K562 (cell line): ENCODE results near the gene IL17RC. TPM values are rescaled to one million over a fixed set of nuclear protein-coding genes. Genes with fewer than 3 reads are reported as not detected.

Experiments used
- CREB3 ChIP-seq: fragments of 450-650 bp; conservative IDR thresholded peaks from 2 replicates; pipeline ENCODE4 v1.6.1; 2016; ENCODE audit warnings: missing genetic modification characterization, low read depth, mild to moderate bottlenecking, missing compliant biosample characterization, moderate library complexity
- DPF2 ChIP-seq: fragments of 450-650 bp; IDR thresholded peaks from 2 replicates; pipeline ENCODE4 v1.6.1; 2016
- KDM2B ChIP-seq: fragments of 250-450 bp; sonication (Bioruptor Pico); IDR thresholded peaks from 2 replicates; pipeline ENCODE4 v1.8.0; 2021; ENCODE audit warnings: mild to moderate bottlenecking, moderate library complexity
- MED1 ChIP-seq: sonication (generic); formaldehyde crosslinking; IDR thresholded peaks from 2 replicates; pipeline ENCODE4 v1.8.1; 2023; ENCODE audit warnings: missing genetic modification reagents, borderline replicate concordance
- NCOA2 ChIP-seq, 2 experiments: fragments of 450-650 bp; IDR thresholded peaks; 2 replicates each; pipeline ENCODE4 v1.6.1; 2018; ENCODE audit warnings: mild to moderate bottlenecking in 2 of 2, moderate library complexity in 1 of 2; ENCODE audit not compliant: partially characterized antibody in 2 of 2
- NFE2 ChIP-seq: IDR thresholded peaks from 2 replicates; pipeline ENCODE4 v1.6.1; 2014; ENCODE audit warnings: antibody characterized with exemption, low read depth
- RFX1 ChIP-seq: fragments of 450-650 bp; IDR thresholded peaks from 2 replicates; pipeline ENCODE4 v1.6.1; 2016; ENCODE audit warnings: mild to moderate bottlenecking, moderate library complexity
- SAFB2 ChIP-seq: fragments of 200-400 bp; formaldehyde crosslinking; IDR thresholded peaks from 2 replicates; pipeline ENCODE4 v1.6.1; 2018; ENCODE audit warnings: borderline replicate concordance, low read length, low read depth, moderate library complexity; ENCODE audit not compliant: severe bottlenecking
- SMARCA5 ChIP-seq: fragments of 450-650 bp; IDR thresholded peaks from 2 replicates; pipeline ENCODE4 v1.6.1; 2016
- SNRNP70 ChIP-seq: fragments of 200-400 bp; formaldehyde crosslinking; optimal IDR thresholded peaks from 2 replicates; pipeline ENCODE3; 2017; ENCODE audit warnings: low read depth, low read length
- TAL1 ChIP-seq: fragments of 450-650 bp; IDR thresholded peaks from 2 replicates; pipeline ENCODE4 v1.6.1; 2016; ENCODE audit warnings: mild to moderate bottlenecking
- TFAM ChIP-seq: fragments of 250-450 bp; sonication (Bioruptor Pico); conservative IDR thresholded peaks from 2 replicates; pipeline ENCODE4 v1.5.0; 2021; ENCODE audit warnings: mild to moderate bottlenecking, moderate library complexity
- ZFPM2 ChIP-seq: fragments of 250-450 bp; sonication (Bioruptor Pico); IDR thresholded peaks from 2 replicates; pipeline ENCODE4 v1.5.1; 2022; ENCODE audit warnings: mild to moderate bottlenecking
- ZNF274 ChIP-seq: IDR thresholded peaks from 2 replicates; pipeline ENCODE4 v1.6.1; 2011; ENCODE audit warnings: low read depth, mild to moderate bottlenecking, low read length, moderate library complexity, borderline replicate concordance
- ZNF280B ChIP-seq: fragments of 250-450 bp; sonication (Bioruptor Pico); IDR thresholded peaks from 2 replicates; pipeline ENCODE4 v1.5.1; 2021; ENCODE audit warnings: mild to moderate bottlenecking
- ZNF57 ChIP-seq: fragments of 450-650 bp; formaldehyde crosslinking; IDR thresholded peaks from 2 replicates; pipeline ENCODE4 v1.4.0; 2020; ENCODE audit warnings: mild to moderate bottlenecking, moderate library complexity
- ZNF695 ChIP-seq: fragments of 450-650 bp; formaldehyde crosslinking; IDR thresholded peaks from 2 replicates; pipeline ENCODE4 v1.4.0; 2020; ENCODE audit warnings: mild to moderate bottlenecking, moderate library complexity
- polyA plus RNA-seq, 8 experiments: library from polyadenylated mRNA; depleted of rRNA in 4 of 8; stranded (reverse) in 5 of 8; unstranded in 3 of 8; fragments of >200 nt; fragmentation: Nextera tagmentation in 2 of 8; fragmentation: Illumina TruSeq in 1 of 8; extraction: Ambion mirVana in 2 of 8; extraction: Trizol in 1 of 8; gene quantifications; 2 replicates each; pipeline versions ENCODE4 v1.2.1 to v1.2.3, GENCODE V29; 2011 to 2014; ENCODE audit warnings: inconsistent platforms in 1 of 8, missing spikeins in 1 of 8
- total RNA-seq, 7 experiments: library from RNA; depleted of rRNA in 6 of 7; stranded (reverse); fragments of >200 nt in 6 of 7; fragmentation: Illumina TruSeq in 2 of 7; extraction: Trizol in 2 of 7; gene quantifications; 2 replicates each; pipeline versions ENCODE4 v1.2.1 to v1.2.3, GENCODE V29; 2011 to 2021; ENCODE audit warnings: low replicate concordance in 1 of 7
- TF ChIP-seq, protein P1 (sequence below): fragments of 450-650 bp; IDR thresholded peaks from 2 replicates; pipeline ENCODE4 v1.7.1; 2018; ENCODE audit warnings: mild to moderate bottlenecking, low read depth; ENCODE audit not compliant: partially characterized antibody
- TF ChIP-seq, protein P2 (sequence below): fragments of 450-650 bp; formaldehyde crosslinking; IDR thresholded peaks from 2 replicates; pipeline ENCODE4 v1.4.0; 2020; ENCODE audit warnings: mild to moderate bottlenecking
- TF ChIP-seq, protein P3 (sequence below): fragments of 450-650 bp; formaldehyde crosslinking; IDR thresholded peaks from 2 replicates; pipeline ENCODE4 v1.4.0; 2022; ENCODE audit warnings: missing genetic modification characterization

IL17RC gene
- total and polyA plus RNA-seq, 9 of the 15 experiments (the other 6 are each of a cell fraction or from before 2014, with no cell fraction given), result 0.15 to 11.4 (median 7.1) TPM; not detected in 1

- TF ChIP-seq MED1 (CRISPR knock-in tag) (no peak), NCOA2 (IDR thresholded peaks at IDR 0.05; ENCODE audit: partially characterized antibody in 2 of 2) (peak in 1 of 2 experiments; percentile 14), ZNF274 (no peak), SAFB2 (no peak), DPF2 (peak; percentile 96), TAL1 (peak; percentile 95), SMARCA5 (no peak), SNRNP70 (no peak), CREB3 (tag) (peak; percentile 85), ZFPM2 (CRISPR knock-in tag) (no peak), ZNF695 (CRISPR knock-in tag) (no peak), RFX1 (no peak), ZNF57 (no peak), NFE2 (peak; percentile 8; the same call in 1 of the 2 replicates), TFAM (CRISPR knock-in tag) (no peak), ZNF280B (CRISPR knock-in tag) (no peak), KDM2B (0 out of 2 replicates have a peak, but pooled peaks have one; percentile 17)
- TF ChIP-seq, protein P1, sequence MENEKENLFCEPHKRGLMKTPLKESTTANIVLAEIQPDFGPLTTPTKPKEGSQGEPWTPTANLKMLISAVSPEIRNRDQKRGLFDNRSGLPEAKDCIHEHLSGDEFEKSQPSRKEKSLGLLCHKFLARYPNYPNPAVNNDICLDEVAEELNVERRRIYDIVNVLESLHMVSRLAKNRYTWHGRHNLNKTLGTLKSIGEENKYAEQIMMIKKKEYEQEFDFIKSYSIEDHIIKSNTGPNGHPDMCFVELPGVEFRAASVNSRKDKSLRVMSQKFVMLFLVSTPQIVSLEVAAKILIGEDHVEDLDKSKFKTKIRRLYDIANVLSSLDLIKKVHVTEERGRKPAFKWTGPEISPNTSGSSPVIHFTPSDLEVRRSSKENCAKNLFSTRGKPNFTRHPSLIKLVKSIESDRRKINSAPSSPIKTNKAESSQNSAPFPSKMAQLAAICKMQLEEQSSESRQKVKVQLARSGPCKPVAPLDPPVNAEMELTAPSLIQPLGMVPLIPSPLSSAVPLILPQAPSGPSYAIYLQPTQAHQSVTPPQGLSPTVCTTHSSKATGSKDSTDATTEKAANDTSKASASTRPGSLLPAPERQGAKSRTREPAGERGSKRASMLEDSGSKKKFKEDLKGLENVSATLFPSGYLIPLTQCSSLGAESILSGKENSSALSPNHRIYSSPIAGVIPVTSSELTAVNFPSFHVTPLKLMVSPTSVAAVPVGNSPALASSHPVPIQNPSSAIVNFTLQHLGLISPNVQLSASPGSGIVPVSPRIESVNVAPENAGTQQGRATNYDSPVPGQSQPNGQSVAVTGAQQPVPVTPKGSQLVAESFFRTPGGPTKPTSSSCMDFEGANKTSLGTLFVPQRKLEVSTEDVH, result no peak
- TF ChIP-seq, protein P2, sequence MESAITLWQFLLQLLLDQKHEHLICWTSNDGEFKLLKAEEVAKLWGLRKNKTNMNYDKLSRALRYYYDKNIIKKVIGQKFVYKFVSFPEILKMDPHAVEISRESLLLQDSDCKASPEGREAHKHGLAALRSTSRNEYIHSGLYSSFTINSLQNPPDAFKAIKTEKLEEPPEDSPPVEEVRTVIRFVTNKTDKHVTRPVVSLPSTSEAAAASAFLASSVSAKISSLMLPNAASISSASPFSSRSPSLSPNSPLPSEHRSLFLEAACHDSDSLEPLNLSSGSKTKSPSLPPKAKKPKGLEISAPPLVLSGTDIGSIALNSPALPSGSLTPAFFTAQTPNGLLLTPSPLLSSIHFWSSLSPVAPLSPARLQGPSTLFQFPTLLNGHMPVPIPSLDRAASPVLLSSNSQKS, result no peak
- TF ChIP-seq, protein P3, sequence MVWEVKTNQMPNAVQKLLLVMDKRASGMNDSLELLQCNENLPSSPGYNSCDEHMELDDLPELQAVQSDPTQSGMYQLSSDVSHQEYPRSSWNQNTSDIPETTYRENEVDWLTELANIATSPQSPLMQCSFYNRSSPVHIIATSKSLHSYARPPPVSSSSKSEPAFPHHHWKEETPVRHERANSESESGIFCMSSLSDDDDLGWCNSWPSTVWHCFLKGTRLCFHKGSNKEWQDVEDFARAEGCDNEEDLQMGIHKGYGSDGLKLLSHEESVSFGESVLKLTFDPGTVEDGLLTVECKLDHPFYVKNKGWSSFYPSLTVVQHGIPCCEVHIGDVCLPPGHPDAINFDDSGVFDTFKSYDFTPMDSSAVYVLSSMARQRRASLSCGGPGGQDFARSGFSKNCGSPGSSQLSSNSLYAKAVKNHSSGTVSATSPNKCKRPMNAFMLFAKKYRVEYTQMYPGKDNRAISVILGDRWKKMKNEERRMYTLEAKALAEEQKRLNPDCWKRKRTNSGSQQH (CRISPR knock-in tag), result no peak
Observed at GRCh38 chr3:9978710-9979305, 61.9 kb downstream of the IL17RC start (continued).
